PC-3 (cell line): ENCODE measurements around the gene ENTREP3.
A peak's percentile ranks its signal among the peaks of the same experiment; 100 is the strongest.

ENCODE experiments used
- EZH2 ChIP-seq: fragments of 300-600 bp; sonication (generic); IDR thresholded peaks from one replicate; pipeline ENCODE4 v1.6.1; 2017; ENCODE audit warnings: antibody characterized with exemption, mild to moderate bottlenecking, low read length; ENCODE audit not compliant: unreplicated experiment
- EZH2phosphoT487 ChIP-seq: fragments of 300-600 bp; sonication (generic); IDR thresholded peaks from 2 replicates; pipeline ENCODE4 v1.6.1; 2018; ENCODE audit warnings: mild to moderate bottlenecking, antibody characterized with exemption, low read length, borderline replicate concordance
- TF ChIP-seq, protein P1 (sequence below): fragments of 300-600 bp; sonication (generic); conservative IDR thresholded peaks from 2 replicates; pipeline ENCODE4 v1.5.1; 2017; ENCODE audit warnings: antibody characterized with exemption, low read depth, mild to moderate bottlenecking, low read length

DNA sequence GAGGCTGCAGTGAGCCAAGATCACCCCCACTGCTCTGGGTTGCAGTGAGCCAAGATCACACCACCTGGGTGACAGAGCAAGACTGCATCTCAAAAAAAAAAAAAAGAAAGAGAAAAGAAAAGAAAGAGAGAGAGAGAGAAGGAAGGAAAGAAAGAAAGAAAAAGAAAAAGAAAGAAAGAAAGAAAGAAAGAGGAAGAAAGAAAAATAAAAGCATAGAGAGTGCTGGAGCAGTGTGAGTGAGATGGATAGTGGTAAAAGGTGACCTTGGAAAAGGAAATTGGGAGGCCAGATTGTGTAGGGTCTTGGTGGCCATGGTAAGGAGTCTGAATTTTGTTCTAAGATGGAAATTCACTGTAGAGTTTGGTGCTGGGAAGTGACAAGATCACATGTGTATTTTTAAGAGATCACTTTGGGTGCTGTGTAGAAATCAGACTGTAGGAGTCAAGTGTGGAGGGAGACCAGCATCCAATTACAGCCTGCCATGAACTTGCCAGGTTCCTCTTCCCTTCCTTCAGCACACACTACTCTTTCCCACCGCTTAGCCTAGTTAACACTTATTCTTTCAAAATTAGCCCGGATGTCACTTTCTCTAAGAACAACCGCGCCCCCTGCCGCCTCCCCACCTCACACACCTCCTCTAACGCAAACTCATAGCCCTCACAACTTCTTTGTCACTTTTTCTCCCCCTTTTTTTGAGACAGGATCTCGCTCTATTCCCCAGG lies 28.9 kb downstream of the ENTREP3 start:
- TF ChIP-seq, protein P1, sequence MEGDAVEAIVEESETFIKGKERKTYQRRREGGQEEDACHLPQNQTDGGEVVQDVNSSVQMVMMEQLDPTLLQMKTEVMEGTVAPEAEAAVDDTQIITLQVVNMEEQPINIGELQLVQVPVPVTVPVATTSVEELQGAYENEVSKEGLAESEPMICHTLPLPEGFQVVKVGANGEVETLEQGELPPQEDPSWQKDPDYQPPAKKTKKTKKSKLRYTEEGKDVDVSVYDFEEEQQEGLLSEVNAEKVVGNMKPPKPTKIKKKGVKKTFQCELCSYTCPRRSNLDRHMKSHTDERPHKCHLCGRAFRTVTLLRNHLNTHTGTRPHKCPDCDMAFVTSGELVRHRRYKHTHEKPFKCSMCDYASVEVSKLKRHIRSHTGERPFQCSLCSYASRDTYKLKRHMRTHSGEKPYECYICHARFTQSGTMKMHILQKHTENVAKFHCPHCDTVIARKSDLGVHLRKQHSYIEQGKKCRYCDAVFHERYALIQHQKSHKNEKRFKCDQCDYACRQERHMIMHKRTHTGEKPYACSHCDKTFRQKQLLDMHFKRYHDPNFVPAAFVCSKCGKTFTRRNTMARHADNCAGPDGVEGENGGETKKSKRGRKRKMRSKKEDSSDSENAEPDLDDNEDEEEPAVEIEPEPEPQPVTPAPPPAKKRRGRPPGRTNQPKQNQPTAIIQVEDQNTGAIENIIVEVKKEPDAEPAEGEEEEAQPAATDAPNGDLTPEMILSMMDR = peak; percentile 75
- TF ChIP-seq EZH2 (no peak), EZH2phosphoT487 (no peak)
